Measurements from ENCODE around the gene TNS4. TPM values are rescaled to one million over a fixed set of nuclear protein-coding genes. Genes with fewer than 3 reads are reported as not detected.

TNS4 gene
- total and polyA plus RNA-seq, 2 donors (not counting 1 experiment from before 2014, with no cell fraction given) = under 0.01 to 0.05 TPM

DNA sequence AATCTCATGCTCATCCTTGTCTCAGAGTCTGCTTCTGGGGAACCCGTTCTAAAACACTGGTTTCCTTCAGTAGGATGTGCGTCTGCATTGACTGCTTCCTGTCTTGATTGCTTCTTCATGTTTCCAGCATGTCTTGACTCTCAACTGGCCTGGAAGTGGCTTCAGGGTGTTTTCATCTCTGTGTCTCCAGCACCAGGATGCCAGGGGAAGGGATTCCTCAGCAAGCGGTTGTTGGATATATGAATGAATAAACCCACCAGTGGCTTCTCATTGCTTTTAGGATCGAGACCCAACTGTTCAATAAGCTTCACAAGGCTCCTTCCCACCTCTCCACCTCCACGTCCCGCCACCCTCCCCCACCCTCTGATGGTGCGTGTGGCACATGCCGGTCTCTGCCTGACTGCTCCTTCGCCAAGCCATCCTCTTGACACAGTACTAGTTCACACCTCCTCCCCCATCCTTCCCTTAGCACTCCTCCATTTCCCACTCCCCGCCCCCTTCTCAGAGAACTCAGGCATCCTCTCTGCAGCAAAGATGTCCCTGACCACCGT lies 14.1 kb upstream of the TNS4 start:
- TF ChIP-seq, protein P1, sequence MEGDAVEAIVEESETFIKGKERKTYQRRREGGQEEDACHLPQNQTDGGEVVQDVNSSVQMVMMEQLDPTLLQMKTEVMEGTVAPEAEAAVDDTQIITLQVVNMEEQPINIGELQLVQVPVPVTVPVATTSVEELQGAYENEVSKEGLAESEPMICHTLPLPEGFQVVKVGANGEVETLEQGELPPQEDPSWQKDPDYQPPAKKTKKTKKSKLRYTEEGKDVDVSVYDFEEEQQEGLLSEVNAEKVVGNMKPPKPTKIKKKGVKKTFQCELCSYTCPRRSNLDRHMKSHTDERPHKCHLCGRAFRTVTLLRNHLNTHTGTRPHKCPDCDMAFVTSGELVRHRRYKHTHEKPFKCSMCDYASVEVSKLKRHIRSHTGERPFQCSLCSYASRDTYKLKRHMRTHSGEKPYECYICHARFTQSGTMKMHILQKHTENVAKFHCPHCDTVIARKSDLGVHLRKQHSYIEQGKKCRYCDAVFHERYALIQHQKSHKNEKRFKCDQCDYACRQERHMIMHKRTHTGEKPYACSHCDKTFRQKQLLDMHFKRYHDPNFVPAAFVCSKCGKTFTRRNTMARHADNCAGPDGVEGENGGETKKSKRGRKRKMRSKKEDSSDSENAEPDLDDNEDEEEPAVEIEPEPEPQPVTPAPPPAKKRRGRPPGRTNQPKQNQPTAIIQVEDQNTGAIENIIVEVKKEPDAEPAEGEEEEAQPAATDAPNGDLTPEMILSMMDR (conservative IDR thresholded peaks at IDR 0.05 in 1 of 2, IDR thresholded peaks at IDR 0.05 in 1 of 2; ENCODE audit: low read depth in 1 of 2, low read length in 2 of 2) = no peak
- no peak for TF ChIP-seq EZH2 (IDR thresholded peaks at IDR 0.05; ENCODE audit: low read length, missing control alignments)
- no peak for DNase-seq (ENCODE audit: low read depth in 2 of 2)
- Histone ChIP-seq H2AFZ (ENCODE audit: low read length) (no peak overlapping the region), H3K36me3 (ENCODE audit: control insufficient read depth, insufficient read depth, low read length) (no peaks in the 10 kb centered on the region), H3K27me3 (ENCODE audit: control insufficient read depth, insufficient read depth, low read length) (no peaks in the 10 kb centered on the region), H3K4me1 (ENCODE audit: control insufficient read depth, extremely low read depth, insufficient read depth, low read length) (peaks cover 20% of the 10 kb centered on the region), H3K27ac (ENCODE audit: insufficient read depth, low read length) (no peak overlapping the region), H3K9ac (ENCODE audit: insufficient read depth, low read length) (no peak overlapping the region), H3K9me3 (ENCODE audit: control insufficient read depth, insufficient read depth, low read depth, low read length) (no peaks in the 10 kb centered on the region), H3K4me3 (replicated peaks in 1 of 4; ENCODE audit: control extremely low read depth in 1 of 4, insufficient read depth in 1 of 4, low read depth in 3 of 4, low read length in 4 of 4) (no peak overlapping the region), H4K20me1 (ENCODE audit: control insufficient read depth, extremely low read depth, insufficient read depth, low read length) (no peaks in the 10 kb centered on the region), H3K4me2 (ENCODE audit: extremely low read depth, insufficient read depth, low read length) (no peak overlapping the region), H3K79me2 (ENCODE audit: control insufficient read depth, insufficient read depth, low read length) (no peaks in the 10 kb centered on the region)

DNA sequence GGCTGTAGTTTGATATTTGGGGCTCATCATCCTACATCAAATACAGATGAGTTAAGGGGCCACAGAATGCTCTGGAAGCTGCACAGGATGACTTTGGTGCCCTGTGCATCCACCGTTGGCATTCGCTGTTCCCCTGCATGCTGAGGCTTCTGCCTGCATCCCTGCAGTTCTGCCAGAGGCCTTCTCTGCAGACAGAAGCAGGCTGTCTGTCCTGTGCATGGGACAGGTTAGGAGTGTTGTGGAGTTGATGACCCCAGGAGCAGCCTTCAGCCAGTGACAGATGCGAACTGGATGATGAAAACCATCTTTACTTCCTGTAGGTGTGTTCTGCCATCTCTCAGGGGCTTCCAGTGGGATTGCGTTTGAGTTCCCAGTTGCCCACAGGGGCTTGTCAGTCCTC lies 13.6 kb upstream of the TNS4 start:
- Histone ChIP-seq H3K9ac (ENCODE audit: insufficient read depth, low read length) (no peak overlapping the region), H3K36me3 (ENCODE audit: control insufficient read depth, insufficient read depth, low read length) (no peaks in the 10 kb centered on the region), H3K27me3 (ENCODE audit: control insufficient read depth, insufficient read depth, low read length) (no peaks in the 10 kb centered on the region), H3K4me2 (ENCODE audit: extremely low read depth, insufficient read depth, low read length) (no peak overlapping the region), H3K79me2 (ENCODE audit: control insufficient read depth, insufficient read depth, low read length) (no peaks in the 10 kb centered on the region), H3K4me3 (replicated peaks in 1 of 4; ENCODE audit: control extremely low read depth in 1 of 4, insufficient read depth in 1 of 4, low read depth in 3 of 4, low read length in 4 of 4) (no peak overlapping the region), H2AFZ (ENCODE audit: low read length) (no peak overlapping the region), H4K20me1 (ENCODE audit: control insufficient read depth, extremely low read depth, insufficient read depth, low read length) (no peaks in the 10 kb centered on the region), H3K9me3 (ENCODE audit: control insufficient read depth, insufficient read depth, low read depth, low read length) (no peaks in the 10 kb centered on the region), H3K4me1 (ENCODE audit: control insufficient read depth, extremely low read depth, insufficient read depth, low read length) (peaks cover 20% of the 10 kb centered on the region), H3K27ac (ENCODE audit: insufficient read depth, low read length) (no peak overlapping the region)
- DNase-seq (ENCODE audit: low read depth in 2 of 2) = no peak
- no peak for TF ChIP-seq EZH2 (IDR thresholded peaks at IDR 0.05; ENCODE audit: low read length, missing control alignments)
- TF ChIP-seq, protein P1 (conservative IDR thresholded peaks at IDR 0.05 in 1 of 2, IDR thresholded peaks at IDR 0.05 in 1 of 2; ENCODE audit: low read depth in 1 of 2, low read length in 2 of 2) = no peak

DNA sequence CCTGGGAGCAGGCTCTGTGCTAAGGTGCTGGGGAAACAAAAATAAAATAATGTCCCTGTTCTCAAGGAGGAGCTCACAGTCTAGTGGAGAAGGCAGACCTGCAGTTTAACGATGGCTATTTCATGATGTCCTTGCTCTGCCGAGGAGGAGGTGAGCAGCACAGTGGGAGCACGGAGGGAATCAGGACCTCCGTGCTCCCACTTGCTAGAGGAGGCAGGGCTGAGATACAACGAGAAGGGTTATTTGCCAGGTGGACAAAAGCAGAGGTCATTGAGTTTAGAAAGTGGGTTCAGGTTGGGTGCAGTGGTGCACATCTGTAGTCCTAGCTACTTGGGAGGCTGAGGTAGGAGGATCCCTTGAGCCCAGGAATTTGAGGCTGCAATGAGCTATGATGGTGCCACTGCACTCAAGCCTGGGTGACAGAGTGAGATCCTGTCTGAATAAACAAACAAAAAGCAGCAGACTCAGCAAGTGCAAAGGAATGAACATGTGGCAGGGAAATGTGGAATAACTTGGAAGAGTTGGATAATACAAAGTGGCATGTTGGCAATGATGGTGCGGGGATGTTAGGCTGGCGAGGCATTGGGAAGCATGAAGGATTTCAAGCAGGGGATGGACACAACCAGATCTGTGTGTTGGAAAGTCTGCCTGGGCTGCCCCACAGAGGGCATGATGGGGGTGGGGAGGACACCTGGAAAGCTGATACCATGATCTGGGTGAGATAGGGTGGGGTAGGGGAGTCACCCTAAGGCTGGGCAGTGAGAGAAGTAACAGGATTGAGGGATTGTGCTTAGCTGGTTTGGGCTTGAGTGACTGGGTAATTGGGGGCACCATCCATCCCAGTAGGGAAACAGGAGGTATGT lies 12.8 kb upstream of the TNS4 start:
- H2AFZ ChIP-seq (ENCODE audit: low read length) = no peak overlapping the region
- H3K27me3 ChIP-seq (ENCODE audit: control insufficient read depth, insufficient read depth, low read length) = no peaks in the 10 kb centered on the region
- H4K20me1 ChIP-seq (ENCODE audit: control insufficient read depth, extremely low read depth, insufficient read depth, low read length) = no peaks in the 10 kb centered on the region
- no peak overlapping the region for H3K4me2 ChIP-seq (ENCODE audit: extremely low read depth, insufficient read depth, low read length)
- no peaks in the 10 kb centered on the region for H3K9me3 ChIP-seq (ENCODE audit: control insufficient read depth, insufficient read depth, low read depth, low read length)
- no peak overlapping the region for H3K4me3 ChIP-seq (replicated peaks in 1 of 4; ENCODE audit: control extremely low read depth in 1 of 4, insufficient read depth in 1 of 4, low read depth in 3 of 4, low read length in 4 of 4)
- no peak overlapping the region for H3K9ac ChIP-seq (ENCODE audit: insufficient read depth, low read length)
- no peaks in the 10 kb centered on the region for H3K79me2 ChIP-seq (ENCODE audit: control insufficient read depth, insufficient read depth, low read length)
- H3K4me1 ChIP-seq (ENCODE audit: control insufficient read depth, extremely low read depth, insufficient read depth, low read length) = peaks cover 20% of the 10 kb centered on the region
- DNase-seq (ENCODE audit: low read depth in 2 of 2) = no peak
- H3K27ac ChIP-seq (ENCODE audit: insufficient read depth, low read length) = no peak overlapping the region
- H3K36me3 ChIP-seq (ENCODE audit: control insufficient read depth, insufficient read depth, low read length) = no peaks in the 10 kb centered on the region
- TF ChIP-seq, protein P1 (conservative IDR thresholded peaks at IDR 0.05 in 1 of 2, IDR thresholded peaks at IDR 0.05 in 1 of 2; ENCODE audit: low read depth in 1 of 2, low read length in 2 of 2) = no peak
- no peak for TF ChIP-seq EZH2 (IDR thresholded peaks at IDR 0.05; ENCODE audit: low read length, missing control alignments)

Data from fibroblast of lung (primary cell).